BE2C (cell line): ENCODE measurements around the gene CDK3.
"Not testable (repeated sequence)": the region's sequence is repeated elsewhere in the genome, so short reads cannot be mapped to it uniquely, and the experiment has no call there.

Experiments used
- DNase-seq: peaks from one replicate; pipeline ENCODE4 v3.0.0-alpha.2; 2020
- H3K27me3 ChIP-seq: fragments of 250-450 bp; sonication (Bioruptor Pico); 2 replicates; pipeline ENCODE4 v1.5.1; 2020; ENCODE audit warnings: mild to moderate bottlenecking
- H3K36me3 ChIP-seq: fragments of 250-450 bp; sonication (Bioruptor Pico); 2 replicates; pipeline ENCODE4 v1.5.1; 2020; ENCODE audit warnings: mild to moderate bottlenecking
- H3K4me1 ChIP-seq: fragments of 250-450 bp; sonication (Bioruptor Pico); 2 replicates; pipeline ENCODE4 v1.5.1; 2020
- H3K4me3 ChIP-seq: 2 replicates; pipeline ENCODE4 v1.5.1; 2011; ENCODE audit warnings: low read depth, low read length
- H3K9me3 ChIP-seq: fragments of 250-450 bp; sonication (Bioruptor Pico); 2 replicates; pipeline ENCODE4 v1.5.1; 2020
- CTCF ChIP-seq: IDR thresholded peaks from 2 replicates; pipeline ENCODE4 v1.5.1; 2012; ENCODE audit warnings: mild to moderate bottlenecking, low read depth, low read length

The CDK3 gene

DNA sequence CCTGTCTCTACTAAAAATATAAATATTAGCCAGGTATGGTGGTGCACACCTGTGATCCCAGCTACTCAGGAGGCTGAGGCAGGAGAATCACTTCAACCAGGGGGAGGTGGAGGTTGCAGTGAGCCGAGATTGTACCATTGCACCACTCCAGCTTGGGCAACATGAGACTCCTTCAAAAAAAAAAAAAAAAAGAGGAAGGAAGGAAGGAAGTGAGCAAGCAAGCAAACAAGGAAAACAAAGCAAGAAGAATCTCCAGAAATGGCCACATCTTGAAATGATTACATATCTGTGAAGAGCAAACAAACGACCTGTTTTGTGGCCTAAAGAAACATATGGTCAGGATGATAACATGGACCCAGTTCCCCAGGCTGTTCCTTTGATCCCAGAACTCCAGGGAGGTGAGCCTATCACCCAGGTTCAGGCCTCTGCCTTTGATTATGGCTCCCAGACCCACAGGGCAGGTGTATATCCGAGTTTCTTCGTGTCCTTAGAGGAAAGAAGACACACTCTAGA, 30.6 kb upstream of the CDK3 start:
- H3K36me3 ChIP-seq, result peaks cover 10% of the 10 kb centered on the region; the same call in 1 of the 2 replicates
- no peak overlapping the region for H3K4me3 ChIP-seq
- TF ChIP-seq CTCF, result no peak
- no peak for DNase-seq
- H3K27me3 ChIP-seq, result no peaks in the 10 kb centered on the region
- no peaks in the 10 kb centered on the region for H3K4me1 ChIP-seq
- no peaks in the 10 kb centered on the region for H3K9me3 ChIP-seq

DNA sequence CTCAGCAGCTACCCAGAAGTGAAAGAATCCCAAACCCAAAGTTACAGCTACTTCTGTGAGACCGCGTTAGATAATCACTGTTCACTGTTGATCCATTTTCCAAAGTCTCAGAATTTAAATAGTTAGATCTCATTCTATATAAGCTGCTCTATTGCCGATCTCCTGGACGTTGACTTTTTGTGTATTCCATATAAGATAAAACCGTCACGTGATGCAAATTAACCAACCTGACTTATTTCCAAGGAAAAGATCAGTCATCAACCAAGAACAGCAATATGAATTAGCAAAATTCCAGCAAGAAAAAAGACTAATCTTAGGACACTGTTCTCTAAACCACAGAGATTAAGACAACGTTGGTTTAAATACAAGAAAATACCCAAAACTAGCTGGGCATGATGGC, 30.0 kb upstream of the CDK3 start:
- Histone ChIP-seq H3K36me3 (peaks cover 10% of the 10 kb centered on the region; the same call in 1 of the 2 replicates), H3K9me3 (no peaks in the 10 kb centered on the region), H3K27me3 (no peaks in the 10 kb centered on the region), H3K4me3 (no peak overlapping the region), H3K4me1 (no peaks in the 10 kb centered on the region)
- no peak for TF ChIP-seq CTCF
- no peak for DNase-seq

DNA sequence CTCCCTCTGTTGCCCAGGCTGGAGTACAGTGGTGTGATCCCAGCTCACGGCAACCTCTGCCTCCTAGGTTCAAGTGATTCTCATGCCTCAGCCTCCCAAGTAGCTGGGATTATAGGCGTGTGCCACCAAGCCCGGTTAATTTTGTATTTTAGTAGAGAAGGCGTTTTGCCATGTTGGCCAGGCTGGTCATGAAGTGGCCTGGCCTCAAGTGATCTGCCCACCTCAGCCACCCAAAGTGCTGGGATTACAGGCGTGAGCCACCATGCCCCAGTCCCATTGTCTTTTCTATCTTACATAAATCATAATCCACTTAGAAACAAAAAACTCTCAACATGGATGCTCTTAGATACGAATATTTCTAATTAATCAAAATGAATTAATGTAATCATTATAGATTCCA, 25.5 kb upstream of the CDK3 start:
- H3K9me3 ChIP-seq, H3K4me1 ChIP-seq, H3K36me3 ChIP-seq, DNase-seq, H3K4me3 ChIP-seq, H3K27me3 ChIP-seq: not testable (repeated sequence)

GRCh38 chr17:75975757-75976174, 24.9 kb upstream of the CDK3 start:
- no peaks in the 10 kb centered on the region for H3K9me3 ChIP-seq
- no peaks in the 10 kb centered on the region for H3K27me3 ChIP-seq
- H3K4me3 ChIP-seq, result no peak overlapping the region
- H3K4me1 ChIP-seq, result no peaks in the 10 kb centered on the region
- no peak for TF ChIP-seq CTCF
- no peak for DNase-seq
- H3K36me3 ChIP-seq, result peaks cover 4% of the 10 kb centered on the region; the same call in 1 of the 2 replicates

- H3K36me3 ChIP-seq, result peaks cover 3% of the 10 kb centered on the region; the same call in 1 of the 2 replicates
- no peaks in the 10 kb centered on the region for H3K9me3 ChIP-seq
- no peak for DNase-seq
- TF ChIP-seq CTCF, result no peak
- H3K4me1 ChIP-seq, result no peaks in the 10 kb centered on the region
- H3K27me3 ChIP-seq, result no peaks in the 10 kb centered on the region
- H3K4me3 ChIP-seq, result no peak overlapping the region
Observed at GRCh38 chr17:75976175-75976848, 24.3 kb upstream of the CDK3 start.

GRCh38 chr17:75978938-75979704, 21.5 kb upstream of the CDK3 start, which contains the start of the genes ACOX1 and TEN1:
Gene ACOX1, minus strand, starts transcription at chr17:75979166. Its CDS starts 93 bp downstream, at chr17:75979073.
Gene TEN1, plus strand, starts transcription at chr17:75979240. Its CDS starts 6,953 bp downstream, at chr17:75986193.
- Histone ChIP-seq H3K27me3 (no peaks in the 10 kb centered on the region), H3K9me3 (no peaks in the 10 kb centered on the region), H3K4me1 (peaks cover 9% of the 10 kb centered on the region), H3K36me3 (no peaks in the 10 kb centered on the region), H3K4me3 (peak within 1 kb of the TSS; percentile 96)
- TF ChIP-seq CTCF, result peak; percentile 20
- DNase-seq, result peak; percentile 99
